Stimulated activated CD4-positive, alpha-beta T cell treated with anti-CD3 and anti-CD28 coated beads, TNF-alpha, amount 100 ng/mL, for 1 hour (primary cell): ENCODE data around the gene MZB1.

ENCODE experiments used
- DNase-seq, 3 donors: peaks; one replicate each; pipeline ENCODE4 v3.0.0-alpha.2; 2020; ENCODE audit warnings: low read depth in 3 of 3, low spot score in 1 of 3

Gene MZB1

GRCh38 chr5:139389701-139390638 lies at the start of gene MZB1:
MZB1 (minus strand) TSS chr5:139389913; CDS start chr5:139389856, 57 bp downstream.
- peak in 1 of 3 donors; percentile 13 for DNase-seq

GRCh38 chr5:139439013-139439903 lies 49.5 kb upstream of the MZB1 start, which contains the start of gene DNAJC18:
DNAJC18 (minus strand) TSS chr5:139439525; CDS start chr5:139439445, 80 bp downstream.
- DNase-seq: peak; percentile 64 to 84 (median 70)

GRCh38 chr5:139438707-139439012 lies 48.9 kb upstream of the MZB1 start:
- no peak for DNase-seq

- no peak for DNase-seq
These were observed 46.0 kb upstream of the MZB1 start for GRCh38 chr5:139435676-139436075.

- DNase-seq: no peak
These were observed 42.0 kb upstream of the MZB1 start for GRCh38 chr5:139431706-139432105.

- DNase-seq: no peak
These were observed 40.3 kb upstream of the MZB1 start for GRCh38 chr5:139430015-139430414.

- no peak for DNase-seq
These were observed 36.6 kb upstream of the MZB1 start for GRCh38 chr5:139426203-139426885.

GRCh38 chr5:139425497-139425896 lies 35.8 kb upstream of the MZB1 start:
- no peak for DNase-seq

GRCh38 chr5:139422307-139422893 lies 32.7 kb upstream of the MZB1 start:
- DNase-seq: peak in 2 of 3 donors; percentile 20 to 21

- no peak for DNase-seq
These were observed 29.8 kb upstream of the MZB1 start for GRCh38 chr5:139419226-139420192.

- no peak for DNase-seq
These were observed 29.1 kb upstream of the MZB1 start for GRCh38 chr5:139418793-139419192.

GRCh38 chr5:139417214-139417613 lies 27.5 kb upstream of the MZB1 start:
- no peak for DNase-seq

GRCh38 chr5:139416651-139417050 lies 26.9 kb upstream of the MZB1 start:
- DNase-seq: no peak

GRCh38 chr5:139415869-139416268 lies 26.2 kb upstream of the MZB1 start:
- DNase-seq: no peak

- no peak for DNase-seq
These were observed 25.6 kb upstream of the MZB1 start for GRCh38 chr5:139415221-139415861.

- DNase-seq: no peak
These were observed 24.9 kb upstream of the MZB1 start for GRCh38 chr5:139414581-139415130.

- DNase-seq: no peak
These were observed 24.2 kb upstream of the MZB1 start for GRCh38 chr5:139413963-139414362.

GRCh38 chr5:139413153-139413552 lies 23.4 kb upstream of the MZB1 start:
- no peak for DNase-seq
